ENCODE measurements around the gene PTPRT.

- TF ChIP-seq, protein P1, sequence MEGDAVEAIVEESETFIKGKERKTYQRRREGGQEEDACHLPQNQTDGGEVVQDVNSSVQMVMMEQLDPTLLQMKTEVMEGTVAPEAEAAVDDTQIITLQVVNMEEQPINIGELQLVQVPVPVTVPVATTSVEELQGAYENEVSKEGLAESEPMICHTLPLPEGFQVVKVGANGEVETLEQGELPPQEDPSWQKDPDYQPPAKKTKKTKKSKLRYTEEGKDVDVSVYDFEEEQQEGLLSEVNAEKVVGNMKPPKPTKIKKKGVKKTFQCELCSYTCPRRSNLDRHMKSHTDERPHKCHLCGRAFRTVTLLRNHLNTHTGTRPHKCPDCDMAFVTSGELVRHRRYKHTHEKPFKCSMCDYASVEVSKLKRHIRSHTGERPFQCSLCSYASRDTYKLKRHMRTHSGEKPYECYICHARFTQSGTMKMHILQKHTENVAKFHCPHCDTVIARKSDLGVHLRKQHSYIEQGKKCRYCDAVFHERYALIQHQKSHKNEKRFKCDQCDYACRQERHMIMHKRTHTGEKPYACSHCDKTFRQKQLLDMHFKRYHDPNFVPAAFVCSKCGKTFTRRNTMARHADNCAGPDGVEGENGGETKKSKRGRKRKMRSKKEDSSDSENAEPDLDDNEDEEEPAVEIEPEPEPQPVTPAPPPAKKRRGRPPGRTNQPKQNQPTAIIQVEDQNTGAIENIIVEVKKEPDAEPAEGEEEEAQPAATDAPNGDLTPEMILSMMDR (IDR thresholded peaks at IDR 0.05), result no peak
- TF ChIP-seq POLR2AphosphoS5 (IDR thresholded peaks at IDR 0.05; ENCODE audit: low read depth, low read length), result no peak
- TF ChIP-seq SIN3A (IDR thresholded peaks at IDR 0.05; ENCODE audit: borderline replicate concordance, insufficient read depth, low read depth, low read length), result no peak
- TF ChIP-seq TCF7L2 (IDR thresholded peaks at IDR 0.05; ENCODE audit: low read depth, low read length), result no peak
These were observed 579.6 kb downstream of the PTPRT start for GRCh38 chr20:42610070-42610469.

All from Panc1 (cell line).